ENCODE measurements around the gene SPARCL1.
"Not testable (repeated sequence)": the region's sequence is repeated elsewhere in the genome, so short reads cannot be mapped to it uniquely, and the experiment has no call there.

SPARCL1 gene, protein sequence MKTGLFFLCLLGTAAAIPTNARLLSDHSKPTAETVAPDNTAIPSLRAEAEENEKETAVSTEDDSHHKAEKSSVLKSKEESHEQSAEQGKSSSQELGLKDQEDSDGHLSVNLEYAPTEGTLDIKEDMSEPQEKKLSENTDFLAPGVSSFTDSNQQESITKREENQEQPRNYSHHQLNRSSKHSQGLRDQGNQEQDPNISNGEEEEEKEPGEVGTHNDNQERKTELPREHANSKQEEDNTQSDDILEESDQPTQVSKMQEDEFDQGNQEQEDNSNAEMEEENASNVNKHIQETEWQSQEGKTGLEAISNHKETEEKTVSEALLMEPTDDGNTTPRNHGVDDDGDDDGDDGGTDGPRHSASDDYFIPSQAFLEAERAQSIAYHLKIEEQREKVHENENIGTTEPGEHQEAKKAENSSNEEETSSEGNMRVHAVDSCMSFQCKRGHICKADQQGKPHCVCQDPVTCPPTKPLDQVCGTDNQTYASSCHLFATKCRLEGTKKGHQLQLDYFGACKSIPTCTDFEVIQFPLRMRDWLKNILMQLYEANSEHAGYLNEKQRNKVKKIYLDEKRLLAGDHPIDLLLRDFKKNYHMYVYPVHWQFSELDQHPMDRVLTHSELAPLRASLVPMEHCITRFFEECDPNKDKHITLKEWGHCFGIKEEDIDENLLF

DNA sequence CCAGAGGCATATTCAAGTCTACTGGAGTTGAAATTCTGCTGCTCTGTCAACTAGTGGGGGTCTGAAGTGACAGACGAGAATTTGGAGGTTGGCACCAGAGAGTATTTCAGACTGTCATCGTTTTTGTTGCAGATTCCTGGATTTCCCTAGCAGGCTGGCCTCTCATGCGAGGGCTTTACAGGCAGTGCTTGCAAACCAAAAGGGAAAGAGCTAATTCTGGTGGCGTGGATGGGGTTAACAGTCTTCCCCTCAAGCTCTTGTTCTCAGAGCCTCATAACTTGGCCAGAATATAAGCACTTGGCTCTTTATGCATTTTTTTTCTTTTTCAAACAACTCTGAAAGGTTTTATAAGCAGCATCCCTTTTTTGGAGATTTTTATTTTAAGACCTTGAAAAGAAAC lies at the start of gene SPARCL1:
Gene SPARCL1, minus strand, starts transcription at position 190 of the 400 bp plus-strand sequence. CDS start 29,802 bp downstream, outside the sequence.
- DNase-seq (ENCODE audit: low read depth): no peak

DNA sequence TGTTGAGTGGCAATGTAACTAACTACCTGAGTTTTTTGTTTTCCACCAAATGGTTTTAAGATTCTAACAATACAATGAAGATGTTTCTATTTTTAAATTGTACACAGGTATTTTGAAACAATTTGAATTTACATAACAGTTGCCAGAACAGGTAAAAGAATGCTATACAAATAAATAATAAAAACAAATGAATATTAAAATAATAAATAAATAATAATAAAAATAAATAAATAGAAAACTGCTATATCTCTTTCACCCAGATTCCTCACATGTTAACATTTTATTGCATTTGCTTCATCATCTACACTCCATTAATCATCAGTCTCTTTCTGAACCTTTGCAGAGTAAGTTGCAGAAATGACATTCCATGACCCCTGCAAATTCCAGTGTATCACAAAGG lies 46.8 kb upstream of the SPARCL1 start:
- no peak for DNase-seq (ENCODE audit: low read depth)

DNA sequence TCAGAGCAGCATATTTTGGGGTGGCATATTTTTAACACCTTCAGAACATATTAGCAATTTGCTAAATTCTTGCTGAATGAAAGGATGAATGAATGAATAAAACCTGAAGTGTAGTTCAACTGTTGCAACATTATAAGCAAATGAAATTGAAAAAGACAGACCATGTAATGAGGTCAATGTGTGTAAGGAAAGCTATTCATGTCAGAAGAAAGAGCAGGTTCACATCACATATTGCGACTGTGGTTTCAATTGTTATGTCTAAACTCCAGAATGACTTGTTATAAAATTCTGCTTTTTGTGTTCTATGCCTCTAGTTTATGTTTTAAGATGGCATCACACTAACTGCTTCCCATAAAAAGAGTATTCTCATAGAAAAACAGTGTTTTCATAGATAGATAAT lies 46.2 kb upstream of the SPARCL1 start:
- DNase-seq (ENCODE audit: low read depth): no peak

DNA sequence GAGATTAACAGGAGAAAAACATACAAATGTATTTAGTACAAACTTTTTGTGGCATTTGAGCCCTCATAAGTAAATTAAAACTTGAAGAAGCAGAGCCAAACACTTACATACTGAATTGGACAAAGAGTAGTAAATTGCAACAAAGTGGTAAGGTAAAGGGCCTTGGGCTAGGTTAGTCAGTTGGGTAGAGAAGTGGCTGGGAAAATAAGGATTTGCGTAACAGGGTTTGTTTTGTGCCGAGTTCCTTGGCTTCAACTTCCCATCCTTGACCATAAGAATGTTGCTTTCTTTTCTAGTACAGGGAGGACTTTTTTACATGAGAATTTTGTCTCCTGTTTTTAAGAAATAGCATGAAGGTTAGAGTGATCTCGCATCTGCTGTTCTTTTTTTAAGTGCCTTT lies 45.8 kb upstream of the SPARCL1 start:
- no peak for DNase-seq (ENCODE audit: low read depth)

DNA sequence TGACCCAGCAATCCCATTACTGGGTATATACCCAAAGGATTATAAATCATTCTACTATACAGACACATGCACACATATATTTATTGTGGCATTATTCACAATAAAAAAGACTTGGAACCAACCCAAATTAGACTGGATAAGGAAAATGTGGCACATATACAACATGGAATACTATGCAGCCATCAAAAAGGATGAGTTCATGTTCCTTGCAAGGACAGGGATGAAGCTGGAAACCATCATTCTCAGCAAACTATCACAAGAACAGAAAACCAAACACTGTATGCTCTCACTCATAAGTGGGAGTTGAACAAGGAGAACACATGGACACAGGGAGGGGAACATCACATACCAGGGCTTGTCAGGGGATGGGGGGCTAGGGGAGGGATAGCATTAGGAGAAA lies 45.2 kb upstream of the SPARCL1 start:
- DNase-seq (ENCODE audit: low read depth): not testable (repeated sequence)

DNA sequence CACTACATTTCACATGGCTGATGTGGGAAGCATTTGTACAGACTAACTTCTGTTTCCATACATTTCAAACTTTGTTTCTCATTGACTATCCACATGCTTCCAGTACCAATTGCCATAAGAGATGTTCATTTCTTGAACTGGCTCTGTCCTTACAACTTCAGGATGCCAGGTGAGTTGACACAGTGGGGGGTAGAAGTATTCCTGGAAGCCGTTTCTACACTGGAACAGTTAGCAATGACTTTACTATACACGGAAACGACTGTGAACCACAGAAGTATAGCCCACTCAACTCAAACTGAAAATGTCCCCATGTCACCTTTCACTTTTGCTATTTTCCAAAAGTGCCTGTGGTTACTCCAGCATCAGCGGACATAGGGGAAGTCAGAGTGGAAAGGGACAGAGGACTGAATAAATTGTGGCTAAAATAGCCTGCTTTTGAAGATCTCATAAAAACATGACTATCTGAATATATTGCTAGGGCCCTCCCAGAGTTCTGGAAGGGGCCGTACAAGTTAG lies 41.2 kb upstream of the SPARCL1 start:
- no peak for DNase-seq (ENCODE audit: low read depth)

DNA sequence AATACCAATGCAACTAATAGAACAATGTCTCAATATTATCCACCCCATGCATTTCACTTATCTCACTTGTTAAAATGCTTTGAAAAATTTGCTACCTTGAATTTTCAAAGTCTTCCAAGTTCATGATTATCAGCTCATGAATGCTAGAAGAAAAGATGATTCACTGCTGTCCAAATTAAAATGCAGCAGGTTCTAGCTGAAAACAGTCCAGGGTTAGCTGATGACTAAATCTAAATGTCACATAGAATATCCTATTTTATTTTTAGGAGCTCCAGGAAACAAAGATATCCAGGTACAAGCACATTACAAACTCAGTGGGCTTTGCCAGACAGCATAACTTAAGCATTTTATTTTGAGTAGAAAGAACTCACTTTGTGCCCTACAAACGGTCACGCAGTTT lies 38.0 kb upstream of the SPARCL1 start:
- DNase-seq (ENCODE audit: low read depth): no peak

DNA sequence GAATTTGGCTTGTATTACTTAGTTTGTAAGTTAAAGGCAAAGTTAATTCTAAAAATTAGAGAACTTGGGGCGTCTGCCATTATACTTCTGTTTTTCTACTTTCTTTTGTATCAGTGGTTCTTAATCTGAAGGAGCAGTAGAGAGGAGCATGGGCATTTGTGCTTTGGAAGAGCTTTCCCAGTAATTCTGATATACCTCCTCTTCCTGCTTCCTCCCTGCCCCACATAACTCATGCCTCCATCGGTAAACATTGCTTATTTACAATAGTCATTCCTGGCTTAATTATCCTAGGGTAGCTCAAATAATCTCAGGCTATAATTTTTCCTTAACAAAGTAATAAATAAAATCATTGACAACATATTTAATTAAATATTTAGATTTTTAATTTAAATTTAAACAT lies 37.1 kb upstream of the SPARCL1 start:
- DNase-seq (ENCODE audit: low read depth): no peak

DNA sequence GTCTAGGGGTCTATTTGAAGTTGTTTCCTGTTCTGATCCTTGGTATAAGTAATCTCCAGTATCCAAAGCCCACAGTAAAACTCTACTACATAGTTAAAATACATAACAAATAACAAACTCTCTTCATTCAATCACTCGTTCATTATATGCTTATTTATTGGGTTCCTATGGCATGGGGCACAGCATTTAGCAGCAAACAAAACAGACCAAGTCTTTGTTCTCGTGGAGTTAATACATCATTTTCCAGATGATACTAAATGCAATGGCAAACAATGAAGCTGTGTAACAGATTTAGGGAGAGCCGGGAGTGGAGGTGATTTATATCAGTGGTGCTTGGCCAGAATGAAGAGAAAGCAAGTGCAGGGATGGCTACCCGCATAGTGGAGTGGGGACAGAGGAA lies 36.6 kb upstream of the SPARCL1 start:
- no peak for DNase-seq (ENCODE audit: low read depth)

DNA sequence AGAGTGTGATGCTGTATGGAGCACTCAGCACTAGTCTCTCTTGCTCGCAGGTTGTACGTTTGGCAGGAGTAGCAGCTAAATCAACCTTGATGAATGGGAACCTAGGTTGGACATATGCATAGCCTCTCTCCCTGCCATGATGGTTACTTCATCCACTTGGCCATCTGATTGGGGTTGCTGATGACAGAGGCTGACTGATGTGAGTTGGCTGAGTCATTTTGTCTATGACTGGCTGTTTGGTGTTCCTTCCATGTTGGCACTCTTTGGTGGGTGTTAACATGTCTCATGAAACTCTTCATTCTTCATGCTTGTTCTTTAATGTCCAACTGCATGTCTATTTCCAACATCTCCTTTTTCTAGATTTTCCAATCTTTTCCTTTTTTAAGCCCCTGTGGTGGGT lies 31.6 kb upstream of the SPARCL1 start:
- no peak for DNase-seq (ENCODE audit: low read depth)

DNA sequence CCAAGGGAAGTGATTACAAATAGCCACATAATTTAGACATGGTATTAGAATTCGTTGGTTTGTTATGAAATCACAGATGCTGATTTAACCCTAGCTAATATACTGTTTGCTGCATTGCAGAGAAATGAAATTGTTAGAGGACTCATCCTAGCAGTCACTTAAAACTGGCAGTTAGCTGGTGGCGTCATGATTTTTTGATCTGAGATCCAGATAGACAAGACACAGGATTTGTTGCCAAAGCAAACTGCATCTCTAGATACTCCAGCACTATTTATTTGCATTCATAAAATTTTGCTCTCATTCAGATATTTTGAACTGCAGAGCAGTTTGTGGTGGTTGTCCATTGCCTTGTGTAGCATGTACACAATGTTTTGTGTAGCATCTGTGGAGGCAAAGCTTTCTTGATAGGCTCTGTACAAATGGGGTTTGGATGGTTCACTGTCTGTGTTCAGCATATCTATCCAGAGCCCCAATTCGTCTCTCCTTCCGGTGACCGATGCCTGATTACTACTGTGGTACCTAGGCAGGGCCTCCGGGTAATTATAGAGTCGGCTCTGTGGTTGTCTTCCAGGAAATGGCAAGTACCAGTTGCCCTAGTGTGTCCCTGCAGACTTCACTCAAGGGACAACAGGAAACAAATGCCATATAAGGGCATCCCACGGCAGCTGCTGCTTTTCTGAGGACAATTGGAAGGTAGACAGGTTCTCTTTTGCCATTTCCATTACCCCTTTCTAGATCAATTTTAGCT lies 30.1 kb upstream of the SPARCL1 start:
- DNase-seq (ENCODE audit: low read depth): no peak

DNA sequence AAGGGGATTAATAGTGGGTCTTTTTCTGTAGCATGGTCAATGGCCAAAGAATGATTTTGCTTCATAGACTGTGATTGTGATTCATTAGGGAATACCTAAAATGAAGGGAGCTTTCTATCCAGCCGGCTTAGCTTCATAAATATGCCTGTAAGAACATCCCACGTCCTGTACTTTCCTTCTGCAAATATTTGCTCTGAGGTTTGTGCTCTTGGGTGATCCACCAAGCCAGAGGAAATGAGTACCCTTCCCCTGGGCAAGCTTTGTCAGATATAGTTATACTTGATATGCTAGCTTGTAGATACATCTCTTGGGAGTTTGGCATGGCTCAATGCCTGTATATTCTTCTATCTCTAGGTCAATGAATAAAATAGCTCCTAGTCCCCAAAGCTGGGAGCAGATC lies 28.2 kb upstream of the SPARCL1 start:
- DNase-seq (ENCODE audit: low read depth): no peak

DNA sequence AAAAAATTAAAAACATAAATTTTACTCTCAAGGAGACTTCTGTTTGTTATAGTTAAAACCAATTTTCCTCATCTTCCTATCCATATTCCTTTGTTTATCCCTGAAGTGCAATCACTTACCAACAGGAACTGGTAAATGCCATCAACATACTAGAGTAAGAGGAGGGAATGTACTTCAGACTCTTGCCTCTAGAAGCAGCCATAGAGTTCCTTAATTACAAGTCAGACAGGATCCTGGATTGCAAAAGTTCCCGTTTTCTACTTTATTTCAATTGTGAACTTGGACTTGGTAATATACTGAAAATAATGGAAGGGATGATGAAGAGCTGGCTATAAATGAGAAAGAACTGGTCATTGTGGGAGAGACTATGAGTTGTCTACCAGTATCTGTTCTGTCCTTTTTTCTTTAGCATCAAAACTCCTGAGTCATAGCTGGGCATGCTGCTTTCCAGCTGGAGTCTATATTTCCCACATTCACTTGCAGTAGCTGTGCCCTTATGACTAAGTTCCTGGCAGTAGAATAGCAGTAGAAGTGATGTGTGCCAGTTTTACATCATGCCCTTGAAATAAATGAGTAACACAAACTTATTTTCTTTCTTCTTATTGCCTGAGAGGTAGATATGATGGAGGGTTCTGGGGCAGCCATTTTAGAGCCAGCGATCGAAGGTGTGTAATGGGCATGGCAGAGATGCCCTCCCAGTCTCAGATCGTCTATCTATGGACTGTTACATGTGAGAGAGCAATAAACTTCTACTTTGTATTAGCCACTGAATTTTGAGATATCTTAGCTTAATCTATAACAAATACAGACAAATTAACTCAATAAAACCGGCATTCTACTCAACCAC lies 26.8 kb upstream of the SPARCL1 start:
- DNase-seq (ENCODE audit: low read depth): peak; percentile 96

DNA sequence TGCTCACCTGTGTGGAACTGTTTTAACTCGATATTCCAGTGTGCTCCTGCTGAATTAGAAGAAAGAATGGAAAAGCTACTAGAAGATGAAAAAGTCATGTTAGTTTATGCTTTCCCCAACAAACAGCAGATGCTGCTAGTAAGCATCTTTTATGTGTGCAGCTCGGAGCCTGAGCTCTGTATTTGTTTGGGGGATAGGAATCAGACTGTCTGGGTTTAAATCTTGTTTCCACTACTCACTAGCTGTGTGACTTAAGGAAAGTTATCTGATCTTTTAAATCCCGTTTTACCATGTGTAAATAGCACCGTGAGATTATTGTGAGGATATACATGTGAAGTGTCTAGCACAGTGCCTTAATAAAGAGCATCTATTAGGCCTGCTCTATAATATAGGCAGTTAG lies 24.0 kb upstream of the SPARCL1 start:
- DNase-seq (ENCODE audit: low read depth): no peak

DNA sequence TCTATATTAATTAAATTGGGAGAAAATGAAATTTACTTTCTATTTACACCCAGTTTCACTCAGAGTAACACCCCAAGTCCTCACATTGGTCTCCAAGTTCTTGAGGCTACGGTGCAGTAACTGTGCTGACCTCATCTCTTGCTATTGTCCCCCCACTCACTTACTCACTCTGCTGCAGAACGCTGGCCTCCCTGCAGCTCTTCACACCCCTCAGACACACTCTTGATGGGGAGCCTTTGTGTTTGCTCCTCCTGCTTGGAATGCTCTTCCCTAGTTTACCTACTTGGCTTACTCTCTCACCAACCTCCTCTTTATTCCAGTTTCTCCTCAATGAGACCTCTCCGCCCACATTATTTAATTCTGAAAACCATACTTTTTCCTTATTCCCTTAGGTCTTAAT lies 22.2 kb upstream of the SPARCL1 start:
- no peak for DNase-seq (ENCODE audit: low read depth)

DNA sequence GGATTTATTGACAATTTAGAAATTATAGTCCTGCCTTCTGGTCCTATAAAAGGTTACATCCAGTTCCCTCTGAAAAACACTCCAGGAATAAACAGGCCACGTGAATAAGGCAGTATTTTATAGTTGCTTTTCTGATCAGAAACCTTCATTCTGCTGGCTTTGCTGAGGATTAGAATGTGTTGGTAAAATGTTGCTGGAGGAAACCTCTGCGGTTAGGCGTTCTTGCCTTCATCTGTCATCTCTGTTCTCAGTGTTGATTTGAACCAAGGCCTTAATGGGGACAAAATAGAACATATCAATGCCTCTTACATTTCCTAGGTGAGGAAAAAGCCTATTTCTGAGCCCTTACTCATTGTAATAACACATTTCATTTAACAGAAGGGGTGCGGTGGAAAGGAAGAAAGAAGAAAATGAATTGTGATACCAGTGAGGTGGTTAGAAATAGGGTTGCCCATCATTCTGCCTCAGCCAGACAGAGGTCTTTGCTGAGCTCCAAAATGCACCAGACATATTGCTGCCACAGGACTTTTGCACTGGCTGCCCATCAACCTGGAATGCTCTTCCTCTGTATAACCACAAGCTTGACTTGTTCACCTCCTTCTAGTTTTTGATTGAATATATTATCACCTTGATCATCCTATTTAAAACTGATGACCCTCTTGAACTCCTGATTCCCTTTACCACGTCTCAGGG lies 18.0 kb upstream of the SPARCL1 start:
- no peak for DNase-seq (ENCODE audit: low read depth)

DNA sequence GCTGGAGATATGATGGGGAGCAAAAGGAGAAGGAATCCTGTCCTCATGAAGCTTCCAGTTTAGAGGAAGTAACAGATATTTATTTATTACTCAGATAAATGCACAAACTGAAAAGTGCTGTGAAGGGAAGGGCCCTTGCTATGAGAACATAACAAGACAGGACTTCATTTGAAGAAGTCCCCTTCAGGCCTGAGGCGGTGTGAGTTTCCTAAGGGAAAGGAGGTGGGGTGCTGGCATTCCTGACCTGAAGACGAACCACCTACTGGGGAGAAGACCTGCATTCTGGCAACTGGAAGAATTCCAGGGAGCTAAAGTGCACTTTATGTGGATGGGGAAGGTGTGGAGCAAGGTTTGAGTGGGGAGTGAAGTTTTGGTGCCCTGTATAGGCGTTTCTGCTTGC lies 15.9 kb upstream of the SPARCL1 start:
- no peak for DNase-seq (ENCODE audit: low read depth)

DNA sequence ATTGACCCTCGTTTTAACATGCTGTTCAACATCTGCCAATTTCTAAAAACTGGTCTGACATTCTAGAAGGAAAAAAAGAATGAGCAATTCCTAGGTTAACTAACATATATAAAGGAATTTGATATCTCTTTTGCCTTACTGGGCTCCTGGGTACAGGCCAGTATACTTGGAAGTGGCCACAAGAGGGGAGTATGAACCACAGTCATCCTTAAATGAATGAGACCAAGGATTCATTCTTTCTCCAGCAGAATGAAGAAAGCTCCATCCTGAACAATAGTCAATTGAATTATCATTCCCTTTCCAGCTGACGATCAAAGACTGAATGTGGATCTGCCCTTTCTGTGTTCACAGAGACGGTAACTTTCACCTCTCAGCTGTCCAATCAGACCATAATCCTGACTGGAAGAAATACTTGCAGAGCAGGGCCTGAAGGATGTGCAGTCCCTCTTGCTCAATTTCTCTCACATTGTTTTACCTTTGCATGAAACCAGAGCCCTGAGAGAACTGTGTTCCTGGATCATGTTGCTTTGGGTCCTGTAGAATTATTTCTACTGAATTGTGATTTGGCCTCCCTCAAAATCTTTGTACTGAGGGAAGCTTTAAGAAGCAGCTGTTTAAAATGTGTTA lies 14.8 kb upstream of the SPARCL1 start:
- DNase-seq (ENCODE audit: low read depth): peak; percentile 47

DNA sequence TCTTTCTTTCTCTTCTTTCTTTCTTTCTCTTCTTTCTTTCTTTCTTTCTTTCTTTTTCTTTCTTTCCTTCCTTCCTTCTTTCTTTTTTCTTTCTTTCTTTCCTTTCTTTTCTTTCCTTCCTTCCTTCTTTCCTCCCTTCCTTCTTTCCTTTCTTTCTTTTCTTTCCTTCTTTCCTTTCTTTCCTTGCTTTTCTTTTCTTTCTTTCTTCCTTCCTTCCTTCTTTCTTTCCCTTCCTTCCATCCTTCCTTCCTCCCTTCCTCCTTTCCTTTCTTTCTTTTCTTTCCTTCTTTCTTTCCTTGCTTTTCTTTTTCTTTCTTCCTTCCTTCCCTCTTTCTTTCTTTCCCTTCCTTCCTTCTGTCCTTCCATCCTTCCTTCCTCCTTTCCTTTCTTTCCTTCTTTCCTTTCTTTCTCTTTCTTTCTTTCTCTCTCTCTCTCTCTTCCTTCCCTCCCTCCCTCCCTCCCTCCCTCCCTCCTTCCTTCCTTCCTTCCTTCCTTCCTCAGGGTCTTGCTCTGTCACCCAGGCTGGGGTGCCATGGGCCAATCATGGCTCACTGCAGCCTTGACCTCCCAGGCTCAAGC lies 13.6 kb upstream of the SPARCL1 start:
- no peak for DNase-seq (ENCODE audit: low read depth)

DNA sequence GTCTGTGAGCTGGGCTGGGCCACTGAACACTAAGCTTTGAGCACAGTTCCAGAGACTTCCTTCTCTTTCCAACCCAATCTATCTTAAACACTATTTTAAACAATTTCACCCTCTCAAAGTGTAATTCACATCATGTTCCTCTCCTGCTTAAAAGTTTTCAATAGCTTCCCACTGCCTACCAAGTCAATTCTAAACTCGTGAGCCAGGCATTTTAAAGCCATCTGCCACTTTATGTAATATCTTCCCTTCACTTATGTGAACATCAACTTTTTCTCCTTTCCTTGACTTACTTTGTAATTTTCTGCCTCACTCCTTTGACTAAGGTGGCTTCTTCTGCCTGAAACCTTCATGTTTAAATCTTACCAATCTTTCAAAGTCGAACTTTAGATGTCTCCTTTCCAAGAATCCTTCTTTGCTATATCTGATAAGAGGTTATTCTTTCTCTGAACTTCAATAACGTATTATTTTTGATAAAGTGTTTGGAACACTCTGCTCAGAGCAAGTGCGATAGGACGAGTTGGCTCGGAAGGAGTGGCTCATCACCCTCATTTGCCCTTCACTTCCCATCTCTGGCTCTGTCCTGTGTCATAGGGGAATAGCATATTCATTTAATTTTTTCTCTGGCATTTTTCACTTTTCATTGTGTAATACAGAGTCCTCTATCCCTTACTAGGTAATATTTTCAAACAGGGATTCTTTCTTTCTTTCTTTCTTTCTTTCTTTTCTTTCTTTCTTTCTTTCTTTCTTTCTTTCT lies 13.0 kb upstream of the SPARCL1 start:
- no peak for DNase-seq (ENCODE audit: low read depth)

Measured in stromal cell of bone marrow (primary cell).